Activated CD8-positive, alpha-beta memory T cell treated with anti-CD3 and anti-CD28 coated beads for 1 hour (primary cell): ENCODE measurements around the gene SPSB3.
"Not testable (repeated sequence)": the region's sequence is repeated elsewhere in the genome, so short reads cannot be mapped to it uniquely, and the experiment has no call there.

Source experiments
- DNase-seq, 2 donors: peaks; one replicate each; pipeline ENCODE4 v3.0.0-alpha.2; 2020; ENCODE audit warnings: low read depth in 1 of 2; ENCODE audit errors: extremely low read depth in 1 of 2

SPSB3 gene

DNA sequence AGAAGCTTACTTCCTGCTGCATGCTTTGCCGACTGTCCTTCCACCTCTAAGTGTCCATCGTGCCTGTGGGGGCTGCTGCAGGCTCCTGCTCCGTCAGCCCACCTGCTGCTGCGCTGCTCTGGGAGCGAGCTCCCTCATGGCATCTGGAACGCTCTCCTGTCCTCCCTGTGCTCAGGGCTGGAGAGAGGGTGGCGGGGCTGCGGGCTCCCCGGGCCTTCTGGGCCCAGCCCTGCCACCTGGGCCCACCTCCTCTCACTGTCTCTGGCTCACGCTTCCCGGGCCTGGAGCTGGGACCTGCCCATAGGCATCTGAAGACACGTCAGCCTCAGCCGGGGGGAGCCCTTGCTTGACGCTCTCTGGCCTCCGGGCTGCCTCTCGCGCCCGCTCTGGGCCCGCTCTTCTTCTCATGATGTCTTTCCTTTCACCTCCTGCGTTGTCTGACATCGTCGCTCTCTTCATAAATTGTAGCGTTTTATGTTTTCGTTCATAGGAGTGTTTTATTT, 38.0 kb downstream of the SPSB3 start:
- no peak for DNase-seq

DNA sequence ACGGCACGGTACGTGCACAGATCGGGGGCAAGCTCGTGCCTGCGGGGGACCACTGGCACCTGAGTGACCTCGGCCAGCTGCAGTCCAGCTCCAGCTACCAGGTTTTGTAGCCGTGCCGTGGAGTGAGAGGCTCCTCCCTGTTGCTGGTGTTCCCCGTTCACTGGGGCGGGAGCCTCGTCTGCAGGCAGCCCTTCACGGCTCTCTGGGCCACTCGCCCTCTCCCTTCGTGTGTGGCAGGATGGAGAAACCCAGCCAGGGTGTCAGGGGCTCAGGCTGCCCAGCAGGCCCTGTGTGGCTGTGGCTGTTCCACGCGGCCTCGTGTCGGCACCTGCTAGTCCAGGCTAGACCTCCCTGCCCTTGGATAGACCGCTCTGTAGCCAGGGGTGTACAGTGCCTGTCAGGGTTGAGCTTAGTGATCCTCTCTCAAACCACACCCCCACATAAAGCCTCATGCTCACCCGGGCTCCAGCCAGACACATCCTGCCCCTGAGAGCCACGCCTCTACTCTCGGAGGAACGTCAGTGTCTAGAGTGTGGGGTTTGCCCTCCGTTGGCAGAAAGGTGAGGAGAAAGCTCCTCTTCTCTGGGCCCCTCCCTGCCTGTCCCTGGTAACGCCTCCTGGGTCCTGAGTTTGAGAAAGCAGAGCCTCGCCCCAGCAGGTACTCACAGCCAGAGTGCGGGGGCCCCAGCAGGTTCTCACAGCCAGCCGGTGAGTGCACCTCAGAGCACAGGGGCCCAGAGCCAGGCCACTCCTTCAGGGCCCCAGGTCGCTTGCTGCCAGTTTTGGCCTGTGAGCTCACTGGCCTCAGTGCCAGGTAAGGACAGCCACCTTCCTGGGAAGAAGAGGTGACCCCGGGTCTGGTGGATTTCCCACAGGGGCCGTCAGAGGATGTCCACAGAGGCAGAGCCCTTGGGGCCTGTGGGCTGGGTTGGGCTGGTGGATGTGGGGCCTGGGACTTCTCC, 38.7 kb downstream of the SPSB3 start:
- DNase-seq = no peak

GRCh38 chr16:1741553-1742165, 40.7 kb downstream of the SPSB3 start:
- DNase-seq = no peak

GRCh38 chr16:1740781-1741490, 41.4 kb downstream of the SPSB3 start:
- no peak for DNase-seq

- DNase-seq = no peak
These were observed 42.1 kb downstream of the SPSB3 start for GRCh38 chr16:1740234-1740633.

GRCh38 chr16:1734816-1735215, 47.6 kb downstream of the SPSB3 start:
- no peak for DNase-seq

- DNase-seq = no peak
These were observed 48.2 kb downstream of the SPSB3 start for GRCh38 chr16:1734123-1734522.

- DNase-seq = not testable (repeated sequence)
These were observed 49.8 kb downstream of the SPSB3 start for GRCh38 chr16:1732551-1732987.

- no peak for DNase-seq
These were observed 50.3 kb downstream of the SPSB3 start for GRCh38 chr16:1732071-1732470.

GRCh38 chr16:1731603-1732002, 50.8 kb downstream of the SPSB3 start:
- DNase-seq = no peak

- no peak for DNase-seq
These were observed 51.3 kb downstream of the SPSB3 start for GRCh38 chr16:1731073-1731472.

DNA sequence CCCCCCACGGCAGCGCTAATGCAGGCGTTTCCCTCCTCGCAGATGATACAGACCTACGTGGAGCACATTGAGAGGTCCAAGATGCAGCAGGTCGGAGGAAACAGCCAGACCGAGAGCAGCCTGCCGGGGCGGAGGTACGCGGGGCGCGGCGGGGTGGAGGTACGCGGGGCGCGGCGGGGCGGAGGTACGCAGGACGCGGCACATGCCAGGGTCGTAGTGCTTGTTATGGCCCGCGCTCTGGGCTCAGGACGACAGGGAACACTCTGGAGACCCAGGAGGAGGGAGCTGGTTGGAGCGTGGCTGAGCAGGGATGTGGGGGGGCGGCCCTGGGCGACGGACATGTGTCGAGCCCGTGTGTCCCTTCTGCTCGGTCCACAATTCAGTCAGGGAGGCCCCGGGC, 52.9 kb downstream of the SPSB3 start:
- no peak for DNase-seq

DNA sequence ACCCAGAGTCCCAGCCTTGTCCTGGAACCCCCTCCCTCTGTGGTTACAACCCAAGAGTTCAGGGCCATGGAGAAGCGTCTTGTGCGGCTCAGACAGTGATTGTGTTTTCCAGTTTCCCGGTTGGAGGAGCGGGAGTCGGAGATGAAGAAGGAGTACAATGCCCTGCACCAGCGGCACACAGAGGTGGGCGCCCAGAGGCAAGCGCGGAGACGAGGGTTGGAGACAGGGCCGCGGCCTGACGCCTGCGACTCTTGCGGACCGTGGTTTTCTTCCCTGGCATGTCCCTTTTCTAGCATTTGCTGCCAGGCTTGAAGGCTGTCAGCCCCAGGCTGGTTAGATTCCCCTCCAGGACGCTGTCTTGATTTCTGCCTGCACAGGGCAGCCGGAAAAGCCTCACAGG, 53.3 kb downstream of the SPSB3 start:
- DNase-seq = no peak

DNA sequence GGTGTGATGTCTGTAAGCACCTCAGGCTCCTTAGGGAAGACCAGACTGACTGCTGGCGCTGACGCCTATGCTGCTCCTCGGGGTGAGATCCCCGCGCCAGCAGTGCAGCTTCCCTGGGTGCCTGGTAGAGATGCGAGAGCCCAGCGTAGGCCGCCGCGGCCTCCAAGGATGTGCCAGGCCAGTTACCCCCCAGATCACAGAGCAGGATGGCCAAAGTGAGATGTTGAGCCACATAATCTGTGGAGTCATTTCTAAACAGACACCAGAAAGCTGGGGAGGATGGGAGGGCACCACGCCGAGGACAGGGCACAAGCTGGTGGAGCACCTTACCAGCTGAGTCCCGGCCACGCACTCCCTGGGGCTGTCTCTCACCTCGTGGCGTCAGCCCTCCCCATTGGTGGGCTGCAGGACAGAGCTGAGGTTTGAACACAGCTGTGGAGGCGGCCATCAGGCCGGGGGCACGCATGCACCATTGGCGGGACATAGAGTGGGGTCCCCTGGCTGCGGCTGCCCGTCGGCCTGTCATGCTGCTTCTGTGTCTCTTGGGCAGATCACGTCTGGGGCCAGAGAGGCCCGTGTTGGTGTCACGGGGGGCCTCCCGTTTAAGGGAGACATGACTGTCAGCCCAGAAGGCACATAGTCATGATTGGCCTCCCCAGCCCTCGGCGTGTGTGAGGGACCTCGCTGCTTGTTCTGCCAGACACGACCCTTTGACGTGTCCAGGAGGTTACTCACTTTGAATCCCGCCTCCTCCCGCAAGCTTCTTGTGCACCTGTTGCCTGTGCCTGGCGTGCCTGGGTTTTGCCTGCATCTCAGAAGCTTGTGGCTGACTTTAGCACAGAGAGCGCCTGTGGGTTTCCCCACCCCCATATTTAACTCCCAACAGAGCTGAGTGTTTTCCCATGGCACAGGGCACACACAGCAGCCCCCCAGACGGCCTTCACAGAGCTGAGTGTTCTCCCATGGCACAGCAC, 54.4 kb downstream of the SPSB3 start:
- DNase-seq = no peak
